MM.1S (cell line): Measurements from ENCODE around the gene KCNMA1.

Experiments
- EZH2 ChIP-seq: fragments of 300-600 bp; sonication (generic); optimal IDR thresholded peaks from 2 replicates; pipeline ENCODE3; 2017; ENCODE audit warnings: low read depth, mild to moderate bottlenecking, antibody characterized with exemption, low read length, mixed read lengths
- EZH2phosphoT487 ChIP-seq: fragments of 300-600 bp; sonication (generic); IDR thresholded peaks from 2 replicates; pipeline ENCODE4 v1.6.1; 2018; ENCODE audit warnings: antibody characterized with exemption, low read length
- TF ChIP-seq, protein P1 (sequence below): fragments of 300-600 bp; sonication (generic); IDR thresholded peaks from 2 replicates; pipeline ENCODE4 v1.5.1; 2016; ENCODE audit warnings: antibody characterized with exemption, low read length, mixed read lengths

DNA sequence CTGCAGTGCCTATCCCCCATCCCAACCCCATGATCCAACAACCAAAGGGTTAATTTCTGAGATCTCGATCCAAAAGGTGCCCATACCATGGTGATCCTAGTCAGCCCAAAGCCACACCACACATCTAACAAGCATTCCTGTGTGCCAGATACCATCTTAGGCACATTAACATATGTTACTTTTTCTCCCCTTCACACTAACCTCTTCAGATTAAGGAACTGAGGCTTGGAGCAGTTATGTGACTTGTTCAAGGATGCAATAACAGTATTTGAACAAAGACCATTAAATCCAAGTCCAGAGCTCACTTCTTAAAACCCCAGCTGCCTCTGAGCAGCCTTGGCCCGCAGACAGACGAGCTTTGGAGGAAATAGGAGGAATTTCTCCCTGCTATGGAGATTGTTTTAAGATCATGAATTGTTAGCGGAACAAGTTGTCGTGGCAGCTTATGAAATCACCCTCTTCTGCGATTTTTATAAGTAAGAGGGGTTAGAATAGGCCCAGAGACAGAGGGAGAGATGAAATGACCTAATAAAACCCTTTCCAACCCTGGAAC, 327.2 kb downstream of the KCNMA1 start:
- TF ChIP-seq, protein P1, sequence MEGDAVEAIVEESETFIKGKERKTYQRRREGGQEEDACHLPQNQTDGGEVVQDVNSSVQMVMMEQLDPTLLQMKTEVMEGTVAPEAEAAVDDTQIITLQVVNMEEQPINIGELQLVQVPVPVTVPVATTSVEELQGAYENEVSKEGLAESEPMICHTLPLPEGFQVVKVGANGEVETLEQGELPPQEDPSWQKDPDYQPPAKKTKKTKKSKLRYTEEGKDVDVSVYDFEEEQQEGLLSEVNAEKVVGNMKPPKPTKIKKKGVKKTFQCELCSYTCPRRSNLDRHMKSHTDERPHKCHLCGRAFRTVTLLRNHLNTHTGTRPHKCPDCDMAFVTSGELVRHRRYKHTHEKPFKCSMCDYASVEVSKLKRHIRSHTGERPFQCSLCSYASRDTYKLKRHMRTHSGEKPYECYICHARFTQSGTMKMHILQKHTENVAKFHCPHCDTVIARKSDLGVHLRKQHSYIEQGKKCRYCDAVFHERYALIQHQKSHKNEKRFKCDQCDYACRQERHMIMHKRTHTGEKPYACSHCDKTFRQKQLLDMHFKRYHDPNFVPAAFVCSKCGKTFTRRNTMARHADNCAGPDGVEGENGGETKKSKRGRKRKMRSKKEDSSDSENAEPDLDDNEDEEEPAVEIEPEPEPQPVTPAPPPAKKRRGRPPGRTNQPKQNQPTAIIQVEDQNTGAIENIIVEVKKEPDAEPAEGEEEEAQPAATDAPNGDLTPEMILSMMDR, result no peak
- TF ChIP-seq EZH2 (no peak), EZH2phosphoT487 (no peak)
